C1 segment of cervical spinal cord (tissue), 14 donors: ENCODE results near the gene CMC1.
"Not testable (repeated sequence)": the region's sequence is repeated elsewhere in the genome, so short reads cannot be mapped to it uniquely, and the experiment has no call there.

Experiments
- DNase-seq, 14 donors: peaks; one replicate each; lab custom pipeline; 2025; lab: John Stamatoyannopoulos, UW

Gene CMC1

DNA sequence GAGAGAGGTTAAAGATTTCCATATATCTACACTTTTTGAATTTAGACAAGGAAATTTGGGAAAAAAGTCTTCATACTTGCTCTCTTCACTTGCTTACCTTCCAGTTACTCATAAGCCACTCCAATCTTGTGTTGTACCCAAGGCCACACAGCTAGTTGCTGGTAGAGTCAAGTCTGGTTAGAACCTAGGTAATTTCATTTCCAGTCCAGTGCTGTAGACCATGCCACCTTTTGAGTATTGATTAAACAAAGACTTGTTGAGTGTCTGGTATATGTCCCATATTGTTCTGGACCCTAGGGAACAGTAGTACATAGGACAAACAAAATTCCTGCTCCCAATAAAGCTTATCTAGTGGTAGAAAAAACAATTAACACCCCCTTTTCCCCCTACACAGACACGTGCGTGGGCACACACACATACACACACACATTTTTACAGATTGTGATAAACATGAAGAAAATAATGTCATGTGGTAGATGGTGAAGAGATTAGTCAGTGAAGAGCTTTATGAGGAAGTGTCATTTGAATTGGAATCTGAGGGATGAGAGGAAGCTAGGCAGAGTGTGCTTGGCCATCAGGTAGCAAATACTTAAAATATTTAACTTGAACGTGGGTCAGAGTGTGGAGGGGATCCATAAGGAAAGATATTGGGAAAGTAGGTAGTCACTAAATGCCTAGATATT, 2.1 kb downstream of the CMC1 start:
- DNase-seq, result no peak

DNA sequence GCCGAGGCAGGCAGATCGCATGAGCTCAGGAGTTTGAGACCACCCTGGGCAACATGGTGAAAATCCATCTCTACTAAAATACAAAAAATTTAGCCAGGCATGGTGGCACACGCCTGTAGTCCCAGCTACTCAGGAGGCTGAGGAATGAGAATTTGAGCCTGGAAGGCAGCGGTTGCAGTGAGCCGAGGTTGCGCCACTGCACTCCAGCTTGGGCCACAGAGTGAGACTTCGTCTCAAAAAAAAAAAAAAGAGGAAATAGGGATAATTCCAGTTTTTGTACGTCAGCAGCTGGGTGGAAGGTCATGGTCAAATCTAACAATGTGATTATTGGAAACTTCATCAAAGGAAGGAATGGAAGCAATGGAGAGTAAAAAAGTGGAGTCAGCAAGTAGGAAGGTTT, 3.1 kb downstream of the CMC1 start:
- no peak for DNase-seq

DNA sequence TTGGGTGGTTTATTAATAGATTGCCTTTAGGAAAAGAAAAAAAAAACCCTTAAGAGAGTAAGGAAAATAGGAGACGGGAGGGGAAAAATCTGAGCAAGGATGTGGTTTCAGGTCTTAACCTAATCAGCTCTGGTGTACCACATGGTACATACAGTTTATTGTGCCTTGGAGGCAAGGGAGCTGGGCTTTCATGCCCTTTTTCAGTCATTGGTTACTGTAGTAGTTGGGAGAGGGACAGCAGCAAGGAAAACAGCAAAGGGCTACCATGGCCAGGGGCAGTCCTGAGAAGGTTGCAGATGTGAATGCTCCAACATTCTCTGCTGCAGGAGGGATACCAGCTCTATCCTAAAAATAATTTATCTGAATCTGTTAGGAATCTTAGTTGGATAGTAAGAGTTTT, 5.9 kb downstream of the CMC1 start:
- DNase-seq, result no peak

DNA sequence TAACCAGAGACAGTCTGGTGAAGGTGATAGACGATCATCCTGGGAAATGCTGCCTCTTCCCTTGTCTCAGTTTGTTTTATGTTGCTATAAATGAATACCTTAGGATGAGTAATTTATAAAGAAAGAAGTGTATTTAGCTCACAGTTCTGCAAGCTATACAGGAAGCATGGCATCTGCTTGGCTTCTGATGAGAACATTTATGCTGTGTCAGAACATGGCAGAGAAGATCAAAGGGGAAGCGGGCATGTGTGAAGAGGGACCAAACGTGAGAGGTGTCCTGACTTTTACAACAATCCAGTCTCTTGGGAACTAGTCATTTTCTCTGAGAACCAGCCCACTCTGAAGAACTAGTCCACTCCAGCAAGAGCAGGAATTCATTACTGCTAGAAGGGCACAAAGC, 9.6 kb downstream of the CMC1 start:
- no peak for DNase-seq

DNA sequence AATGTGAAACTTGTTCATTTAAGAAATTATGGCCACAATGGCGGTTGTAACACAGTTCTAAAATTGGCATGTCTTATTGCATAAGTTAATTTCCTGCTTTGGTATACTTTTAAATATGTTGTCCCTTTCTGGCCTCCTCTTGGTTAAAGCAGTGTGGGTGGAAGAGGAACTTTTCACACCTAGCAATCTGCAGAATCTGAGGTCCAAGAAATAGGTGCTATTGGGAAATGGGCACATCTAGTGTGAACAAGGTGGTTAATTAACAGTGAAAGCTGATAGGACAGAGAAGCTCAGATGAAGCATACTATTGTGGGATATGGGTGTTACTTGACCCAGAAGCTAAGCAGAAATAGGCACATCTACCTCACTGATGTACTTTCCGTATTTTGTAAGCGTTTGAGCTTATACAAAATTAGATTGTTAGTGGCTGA, 10.6 kb downstream of the CMC1 start:
- no peak for DNase-seq

DNA sequence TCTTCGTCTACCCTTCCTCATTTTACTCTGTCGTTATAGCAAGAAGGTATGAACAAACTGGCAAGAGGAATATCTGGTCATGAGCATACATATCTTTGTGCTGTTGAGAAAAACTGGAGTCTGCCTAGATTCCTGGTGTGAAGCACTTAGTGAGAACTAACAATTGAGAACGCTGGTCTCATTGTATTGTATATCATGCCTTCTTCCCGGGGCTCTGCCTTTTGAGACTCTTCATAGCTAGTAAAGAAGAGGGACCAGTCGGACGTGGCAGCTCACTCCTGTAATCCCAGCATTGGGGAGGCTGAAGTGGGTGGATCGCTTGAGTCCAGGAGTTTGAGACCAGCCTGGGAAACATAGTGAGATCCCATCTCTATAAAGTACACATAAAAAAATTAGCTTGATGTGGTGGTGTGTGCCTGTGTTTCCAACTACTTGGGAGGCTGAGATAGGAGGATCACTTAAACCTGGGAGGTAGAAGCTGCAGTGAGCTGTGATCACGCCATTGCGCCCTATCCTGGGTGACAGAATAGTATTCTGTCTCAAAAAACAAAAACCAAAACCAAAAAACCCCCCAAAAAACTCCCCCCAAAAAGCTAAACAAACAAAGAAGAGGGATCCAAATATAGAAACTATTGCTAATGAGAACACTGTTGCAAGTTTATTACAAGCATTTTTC, 11.8 kb downstream of the CMC1 start:
- DNase-seq, result no peak

DNA sequence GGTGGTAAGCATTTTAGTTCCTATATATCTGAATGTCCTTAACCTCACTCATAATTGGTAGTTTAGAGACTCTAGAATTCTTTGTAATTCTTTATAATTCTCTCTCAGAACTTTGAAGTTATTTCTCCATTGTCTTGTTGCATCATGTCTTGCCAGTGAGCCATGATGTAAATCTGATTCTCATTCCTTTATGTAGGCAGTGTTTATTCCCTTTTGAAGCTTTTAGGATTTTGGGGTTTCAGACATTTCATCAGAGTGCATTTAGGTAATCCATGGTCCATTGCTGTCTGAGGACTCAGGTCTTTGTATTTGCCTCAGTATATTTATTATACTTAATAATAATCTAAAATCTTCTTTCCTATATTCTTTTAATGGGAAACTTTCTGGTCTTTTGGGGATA, 20.6 kb downstream of the CMC1 start:
- DNase-seq, result no peak

DNA sequence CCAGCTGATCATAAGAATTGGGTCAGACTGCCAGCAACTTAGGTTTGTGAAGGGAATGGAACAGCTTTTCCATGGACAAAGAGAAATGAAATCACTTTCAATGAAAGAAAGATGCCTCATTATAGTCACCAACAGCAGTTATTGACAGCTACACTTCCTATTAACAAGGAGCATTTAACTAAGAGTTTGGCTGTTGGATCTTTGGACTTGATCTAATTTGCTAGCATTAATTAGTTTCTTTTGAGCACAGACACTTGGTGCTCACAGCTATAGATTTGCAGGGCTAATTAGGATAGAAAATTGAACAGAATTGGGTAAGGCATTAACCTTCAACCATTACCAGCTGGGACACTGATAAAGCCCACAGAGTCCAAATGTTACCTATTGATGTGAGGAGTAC, 24.2 kb downstream of the CMC1 start:
- DNase-seq, result no peak

DNA sequence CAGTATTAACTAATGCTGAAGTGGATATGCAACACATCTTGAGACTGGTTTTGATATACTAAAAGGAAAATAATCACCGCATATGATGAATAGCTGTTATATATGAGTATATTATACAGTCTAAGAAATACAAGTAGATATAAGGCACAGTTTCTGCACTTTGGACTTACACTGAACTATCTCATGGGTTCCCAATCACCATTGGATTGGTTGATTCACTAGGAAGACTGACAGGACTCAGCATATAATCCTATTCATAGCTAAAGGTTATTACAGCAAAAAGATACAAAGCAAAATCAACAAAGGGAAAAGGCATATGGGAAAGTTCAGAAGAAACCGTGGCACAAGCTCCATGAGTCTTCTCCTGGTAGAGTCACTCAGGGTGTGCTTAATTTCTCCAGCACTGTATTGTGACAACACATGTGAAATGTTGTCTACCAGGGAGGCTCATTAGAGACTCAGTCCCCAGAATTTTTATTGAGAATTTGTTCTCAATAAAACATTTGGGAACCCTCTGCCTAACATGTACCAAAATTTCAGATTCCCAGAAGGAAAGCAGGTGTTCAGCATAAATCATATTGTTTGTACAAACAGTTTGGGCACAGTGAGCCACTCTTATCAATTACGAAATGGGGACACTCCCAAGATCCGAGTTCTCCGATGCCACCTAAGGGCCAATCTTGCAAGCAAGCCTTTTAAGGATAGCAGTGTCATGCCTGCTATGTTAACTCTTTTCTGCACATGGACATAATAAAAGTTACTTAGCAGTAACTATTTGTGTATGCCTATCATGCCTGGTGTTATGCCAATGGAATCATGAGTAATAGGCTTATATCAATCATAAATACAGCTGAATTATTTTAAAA, 26.8 kb downstream of the CMC1 start:
- DNase-seq, result no peak

DNA sequence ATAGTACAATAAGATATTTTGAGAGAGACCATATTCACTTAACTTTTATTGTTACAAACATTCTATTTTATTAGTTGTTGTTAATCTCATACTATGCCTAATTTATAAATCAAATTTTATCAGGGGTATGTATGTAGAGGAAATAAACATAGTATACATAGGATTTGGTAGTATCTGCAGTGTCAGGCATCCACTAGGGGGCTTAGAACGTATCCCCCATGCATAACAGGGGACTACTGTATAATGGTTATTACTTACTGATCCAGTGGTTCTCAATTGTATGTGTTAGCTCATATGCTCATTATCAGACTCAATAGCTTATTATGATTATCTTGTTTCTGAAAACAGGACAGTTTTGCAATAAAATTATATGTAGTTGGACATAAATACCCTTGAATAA, 27.6 kb downstream of the CMC1 start:
- no peak for DNase-seq

DNA sequence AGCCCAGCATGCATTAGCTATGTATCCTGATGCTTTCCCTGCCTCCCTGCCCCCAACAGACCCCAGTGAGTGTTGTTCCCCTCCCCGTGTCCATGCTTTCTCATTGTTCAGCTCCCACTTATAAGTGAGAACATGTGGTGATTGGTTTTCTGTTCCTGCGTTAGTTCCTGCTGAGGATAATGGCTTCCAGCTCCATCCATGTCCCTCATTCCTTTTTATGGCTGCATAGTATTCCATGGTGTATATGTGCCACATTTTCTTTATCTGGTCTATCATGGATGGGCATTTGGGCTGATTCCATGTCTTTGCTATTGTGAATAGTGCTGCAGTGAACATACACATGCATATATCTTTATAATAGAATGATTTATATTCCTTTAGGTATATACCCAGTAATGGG, 28.5 kb downstream of the CMC1 start:
- not testable (repeated sequence) for DNase-seq

DNA sequence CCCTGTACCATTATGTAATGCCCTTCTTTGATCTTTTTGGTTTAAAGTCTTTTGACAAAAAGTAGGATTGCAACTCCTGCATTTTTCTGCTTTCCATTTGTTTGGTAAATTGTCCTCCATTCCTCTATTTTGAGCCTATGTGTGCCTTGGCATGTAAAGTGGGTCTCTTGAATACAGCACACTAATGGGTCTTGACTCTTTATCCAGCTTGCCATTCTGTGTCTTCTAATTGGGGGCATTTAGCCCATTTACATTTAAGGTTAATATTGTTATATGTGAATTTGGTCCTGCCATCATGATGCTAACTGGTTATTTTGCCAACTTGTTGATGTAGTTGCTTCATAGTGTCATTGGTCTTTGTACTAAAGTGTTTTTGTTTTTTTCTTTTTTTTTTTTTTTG, 32.4 kb downstream of the CMC1 start:
- no peak for DNase-seq

DNA sequence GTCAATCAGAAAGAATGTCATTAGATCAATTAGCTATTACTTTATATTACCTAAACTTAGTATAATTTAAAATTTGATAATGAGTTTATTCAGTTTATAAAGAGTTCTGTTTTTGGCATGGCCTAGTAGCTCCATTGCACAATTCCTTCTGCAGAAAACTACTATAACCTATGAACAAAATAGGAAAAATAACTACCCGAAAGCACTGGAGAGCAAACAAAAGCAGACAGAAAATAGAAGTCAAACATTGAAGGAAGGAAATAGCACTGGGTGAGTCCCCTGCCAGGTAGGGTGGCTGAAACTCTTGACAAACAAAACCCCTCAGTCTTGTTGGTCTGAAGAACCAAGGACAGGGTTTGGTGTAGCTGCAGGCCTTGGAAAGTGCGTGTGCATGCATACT, 37.5 kb downstream of the CMC1 start:
- no peak for DNase-seq

DNA sequence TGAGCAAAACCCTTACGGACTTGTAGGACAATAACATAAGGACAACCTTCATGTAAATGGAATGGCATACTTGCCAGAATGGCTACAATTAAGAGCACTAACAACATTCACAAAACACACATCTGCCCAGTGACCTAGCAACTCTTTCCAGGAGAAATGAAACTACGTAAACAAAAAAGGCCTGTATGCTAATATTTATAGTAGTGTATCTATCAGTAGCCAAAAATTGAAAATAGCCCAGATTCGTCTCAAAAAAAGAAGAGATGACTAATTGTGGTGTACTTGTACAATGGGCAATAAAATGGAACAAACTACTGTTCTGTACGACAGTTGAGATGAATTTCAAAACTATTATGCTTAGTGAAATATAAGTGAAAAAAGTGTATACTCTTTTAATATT, 38.4 kb downstream of the CMC1 start:
- DNase-seq, result no peak

DNA sequence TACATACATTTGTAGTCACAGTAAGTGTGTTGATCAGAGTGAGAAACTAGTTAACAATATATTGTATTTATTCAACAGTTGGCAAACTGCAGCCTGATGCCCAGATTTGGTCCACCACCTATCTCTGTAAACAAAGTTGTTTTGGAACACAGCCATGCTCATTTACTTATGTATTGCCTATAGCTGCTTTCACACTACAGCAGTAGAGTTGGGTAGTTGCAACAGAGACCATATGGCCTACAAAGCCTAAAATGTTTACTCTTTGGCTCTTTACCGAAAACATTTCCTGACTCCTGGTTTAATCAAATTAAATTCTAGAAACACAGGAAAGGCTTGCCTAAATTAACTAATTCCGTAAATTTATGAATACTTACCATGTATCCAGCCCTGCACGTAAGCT, 39.4 kb downstream of the CMC1 start:
- no peak for DNase-seq

DNA sequence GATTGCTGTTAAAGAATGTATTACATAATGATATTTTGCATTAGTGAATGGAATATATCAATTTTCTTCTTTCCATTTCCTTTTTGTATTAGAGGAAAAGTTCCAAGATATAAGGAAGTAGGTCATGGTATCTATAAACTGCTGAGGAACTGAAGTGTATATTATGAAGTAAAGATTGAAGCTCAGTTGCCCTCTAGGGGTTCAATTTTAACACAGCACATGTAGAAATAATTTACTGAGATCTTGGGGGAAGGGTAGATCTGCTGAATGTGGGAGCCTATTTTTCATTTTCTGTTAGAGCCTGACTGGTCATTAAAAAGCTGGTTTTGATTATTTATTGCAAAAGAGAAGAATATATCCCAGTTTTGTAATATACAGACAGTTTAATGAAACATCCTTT, 45.2 kb downstream of the CMC1 start:
- peak in 1 of 14 donors; percentile 44 for DNase-seq

DNA sequence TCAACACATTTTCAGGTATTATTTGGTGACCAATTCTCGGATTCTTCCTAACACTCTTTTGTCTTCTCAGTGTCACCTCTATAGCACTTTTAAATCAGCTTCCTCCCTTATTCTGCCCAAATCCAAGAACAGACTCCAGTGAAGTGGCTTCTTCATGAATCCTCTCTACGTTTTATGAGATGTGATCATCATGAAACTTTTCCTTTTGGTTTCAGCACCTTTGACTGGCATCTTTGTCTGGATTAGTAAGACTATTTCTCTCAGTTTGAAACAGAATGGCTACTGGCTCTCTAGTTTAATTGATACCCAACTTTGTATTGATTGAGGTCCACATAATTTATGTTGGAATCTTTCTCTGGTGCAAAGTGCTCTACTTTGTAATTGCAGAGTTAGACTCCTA, 45.6 kb downstream of the CMC1 start:
- no peak for DNase-seq

DNA sequence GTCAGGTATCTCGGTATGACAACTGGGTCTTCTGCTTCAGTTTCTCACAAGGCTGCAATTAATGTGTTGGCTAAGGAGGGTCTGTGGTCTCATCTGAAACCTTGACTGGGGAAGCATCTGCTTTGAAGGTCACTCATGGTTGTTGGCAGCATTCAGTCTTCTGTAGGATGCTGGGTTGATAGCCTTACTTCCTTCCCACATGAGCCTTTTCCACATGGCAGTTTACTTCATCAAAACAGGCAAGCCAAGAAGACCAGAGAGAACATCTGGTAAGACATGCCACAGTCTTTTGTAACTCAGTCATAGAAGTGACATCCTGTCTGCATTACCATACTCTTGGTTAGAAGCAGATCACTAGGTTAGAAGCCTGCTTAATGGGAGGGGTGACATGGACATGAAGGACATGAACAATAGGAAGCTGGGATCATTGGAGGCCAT, 49.5 kb downstream of the CMC1 start:
- no peak for DNase-seq

DNA sequence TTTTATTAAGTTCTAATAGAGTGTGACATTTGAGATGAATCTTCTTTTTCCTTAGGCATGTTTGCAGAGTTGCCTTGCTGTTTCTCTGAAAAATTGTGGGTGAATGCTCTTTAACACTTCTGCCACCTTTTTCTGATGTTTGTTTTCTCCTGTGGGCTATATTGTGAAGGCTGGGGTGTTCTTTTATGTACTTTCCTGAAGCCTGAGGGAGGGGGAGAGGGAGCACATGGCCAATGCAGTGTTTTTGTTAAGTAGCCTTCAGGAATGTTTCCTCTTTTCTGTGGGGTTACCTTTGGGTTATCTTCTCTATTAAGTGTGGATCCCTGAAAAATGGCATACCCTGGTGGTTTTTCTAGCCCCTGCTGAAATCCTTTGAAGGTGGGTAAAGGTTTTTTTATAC, 50.2 kb downstream of the CMC1 start:
- DNase-seq, result no peak

DNA sequence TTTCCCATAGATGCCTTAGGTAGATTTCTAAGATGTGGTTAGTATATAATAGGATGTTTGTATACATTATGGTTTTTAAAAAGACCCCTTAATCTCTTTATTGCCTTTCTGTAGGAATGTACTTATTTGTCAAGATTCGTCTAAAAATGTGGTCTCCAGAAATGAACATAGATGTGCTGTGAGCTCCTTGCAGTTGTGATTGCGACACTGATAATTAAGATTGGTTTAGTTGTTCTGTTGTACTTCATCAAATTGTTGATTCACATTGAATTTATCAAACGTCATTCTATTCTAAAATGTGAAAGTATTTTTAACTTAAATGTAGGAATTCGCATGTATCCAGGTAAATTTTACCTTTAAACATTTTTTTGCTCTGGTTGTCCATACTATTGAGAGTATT, 51.2 kb downstream of the CMC1 start:
- DNase-seq, result no peak

DNA sequence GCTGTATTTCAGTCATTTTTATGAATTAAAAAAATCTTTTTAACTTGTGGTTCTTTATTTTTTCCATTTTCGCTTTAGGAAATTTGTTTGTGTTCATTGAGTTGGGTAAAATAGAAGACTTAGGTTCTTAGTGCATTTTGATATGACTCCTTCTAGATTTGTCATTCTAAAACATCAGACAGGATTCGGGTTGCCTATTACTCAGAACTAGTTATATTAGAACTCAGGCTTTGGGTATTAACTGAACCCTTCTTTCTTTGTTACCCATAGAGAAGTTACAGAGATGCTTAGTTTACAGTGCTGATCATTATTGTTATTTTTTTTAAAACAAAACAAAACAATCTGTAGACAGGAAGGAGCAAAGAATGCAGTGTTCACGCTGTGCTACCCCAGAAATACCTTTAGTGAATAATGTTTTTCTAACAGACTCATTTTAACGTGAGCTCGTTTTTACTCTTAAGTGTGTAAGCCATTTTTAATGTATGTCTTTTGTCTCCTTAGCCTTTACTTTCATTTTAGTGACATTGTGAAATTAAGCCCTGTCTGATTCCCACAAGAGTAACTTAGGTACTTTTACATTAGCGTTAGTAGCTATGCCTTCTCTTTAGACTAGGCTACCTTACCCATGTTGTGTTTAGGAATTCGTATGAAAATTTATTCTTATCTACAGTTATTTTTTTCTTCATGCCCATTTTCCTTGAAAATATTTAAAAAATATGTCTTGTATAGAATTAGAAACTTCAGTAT, 53.4 kb downstream of the CMC1 start:
- no peak for DNase-seq

DNA sequence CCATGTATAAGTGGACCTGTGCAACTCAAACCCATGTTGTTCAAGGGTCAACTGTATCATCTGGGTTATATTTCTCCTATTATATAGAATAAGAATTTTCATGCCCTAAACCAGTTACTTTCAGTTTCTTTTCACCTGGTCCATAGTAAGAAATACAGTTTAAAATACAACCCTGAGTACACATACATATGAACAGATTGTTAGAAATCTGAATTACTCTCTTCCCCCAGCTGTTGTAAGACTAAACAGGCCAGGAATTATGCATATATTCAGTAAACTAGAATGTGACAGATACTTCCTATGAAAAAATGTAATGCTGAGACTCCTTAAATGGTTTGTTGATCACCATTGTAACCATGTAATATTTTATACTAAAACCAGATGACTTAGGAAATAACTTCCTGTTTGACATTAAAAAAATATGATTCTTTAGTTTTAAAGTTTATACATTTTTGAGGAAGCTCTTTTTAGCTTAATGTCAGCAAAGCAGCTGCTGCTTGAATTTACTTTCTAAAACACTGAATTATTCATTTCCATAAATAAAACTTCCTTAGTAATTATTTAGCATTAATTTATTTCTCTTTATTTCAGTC, 54.6 kb downstream of the CMC1 start:
- no peak for DNase-seq
